ENCODE results near the gene KCTD5.

DNA sequence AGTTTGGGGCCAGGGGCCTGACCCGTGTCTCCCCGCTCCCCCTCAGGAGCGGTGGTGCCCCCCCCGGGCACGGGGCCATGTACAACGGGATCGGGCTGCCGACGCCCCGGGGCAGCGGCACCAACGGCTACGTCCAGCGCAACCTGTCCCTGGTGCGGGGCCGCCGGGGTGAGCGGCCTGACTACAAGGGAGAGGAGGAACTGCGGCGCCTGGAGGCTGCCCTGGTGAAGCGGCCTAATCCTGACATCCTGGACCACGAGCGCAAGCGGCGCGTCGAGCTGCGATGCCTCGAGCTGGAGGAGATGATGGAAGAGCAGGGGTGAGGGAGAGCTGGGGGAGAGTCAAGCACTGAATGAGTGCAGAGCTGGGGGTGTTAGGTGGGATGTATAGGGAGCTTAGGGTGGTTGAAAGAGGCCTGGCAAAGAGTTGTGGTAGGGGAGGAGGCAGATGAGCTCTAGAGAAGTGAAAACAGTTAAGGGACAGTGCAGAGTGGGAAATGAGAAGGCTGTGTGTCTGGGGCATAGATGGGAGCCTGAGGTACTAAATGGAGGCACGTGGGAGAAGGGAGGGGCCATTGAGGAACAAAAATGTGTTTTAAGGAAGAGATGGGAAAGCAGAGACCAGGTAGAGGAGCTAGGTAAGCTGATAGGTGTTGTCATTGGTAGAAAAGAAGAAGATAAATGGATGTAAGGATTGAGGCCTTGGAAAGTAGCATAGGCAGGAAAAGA is 74.1 kb downstream of the KCTD5 start:
- TF ChIP-seq TAF1 (IDR thresholded peaks at IDR 0.05; ENCODE audit: low read depth, low read length) = no peak
- TF ChIP-seq POLR2AphosphoS5 (IDR thresholded peaks at IDR 0.05; ENCODE audit: low read depth, low read length) = 0 out of 2 replicates have a peak, but pooled peaks have one; percentile 29
- no peak; the same call in 1 of the 2 replicates for TF ChIP-seq POLR2A (IDR thresholded peaks at IDR 0.05; ENCODE audit: low read depth, low read length)
